SK-N-SH (cell line): ENCODE data around the gene OR6C76. TPM values are rescaled to one million over a fixed set of nuclear protein-coding genes. Genes with fewer than 3 reads are reported as not detected.
"Not testable (repeated sequence)": the region's sequence is repeated elsewhere in the genome, so short reads cannot be mapped to it uniquely, and the experiment has no call there.

ENCODE experiments used
- CTCF ChIA-PET: fragments of 300-600, 350-600 bp; formaldehyde crosslinking; extraction: SDS; loops from one replicate; lab custom pipeline; 2021; lab: Yijun Ruan, JAX
- POLR2A ChIA-PET: fragments of 350-600 bp; sonication (Branson Sonifier 250); formaldehyde crosslinking; extraction: SDS; loops from one replicate; lab custom pipeline; 2020; ENCODE audit warnings: antibody characterized with exemption, inconsistent platforms; lab: Yijun Ruan, JAX
- DNase-seq: peaks from one replicate; pipeline ENCODE4 v3.0.0; 2012
- H2AFZ ChIP-seq: fragments of 200-600 bp; sonication (generic); 2 replicates; pipeline ENCODE4 v1.8.1; 2016; ENCODE audit warnings: antibody characterized with exemption, mild to moderate bottlenecking, low read depth
- H3F3A ChIP-seq: fragments of 200-600 bp; sonication (generic); replicated peaks from 2 replicates; pipeline ENCODE3; 2016; ENCODE audit warnings: antibody characterized with exemption, mild to moderate bottlenecking; ENCODE audit not compliant: insufficient read depth
- H3K27ac ChIP-seq, 2 experiments: fragments of 200-500 bp in 1 of 2; fragments of 200-600 bp in 1 of 2; sonication (Bioruptor generic) in 1 of 2; sonication (generic), shearing (Covaris generic) in 1 of 2; 2 replicates each; pipeline versions ENCODE4 v1.5.1 to v1.6.1; 2014 to 2016; ENCODE audit warnings: low read depth in 2 of 2, inconsistent platforms in 1 of 2, low read length in 1 of 2, mild to moderate bottlenecking in 1 of 2, mixed read lengths in 1 of 2
- H3K27me3 ChIP-seq: fragments of 200-600 bp; sonication (generic), shearing (Covaris generic); 2 replicates; pipeline ENCODE4 v1.6.1; 2016; ENCODE audit warnings: mixed run types; ENCODE audit not compliant: insufficient read depth
- H3K36me3 ChIP-seq, 2 experiments: fragments of 200-500 bp in 1 of 2; fragments of 200-600 bp in 1 of 2; sonication (Bioruptor generic) in 1 of 2; sonication (generic) in 1 of 2; replicated peaks in 1 of 2; 2 replicates each; pipeline versions ENCODE3 to v1.5.1; 2014 to 2016; ENCODE audit warnings: low read length in 1 of 2, mild to moderate bottlenecking in 1 of 2; ENCODE audit not compliant: insufficient read depth in 2 of 2, control insufficient read depth in 1 of 2
- H3K4me1 ChIP-seq, 2 experiments: fragments of 200-500 bp in 1 of 2; fragments of 200-600 bp in 1 of 2; sonication (Bioruptor generic) in 1 of 2; sonication (generic), shearing (Covaris generic) in 1 of 2; 2 replicates each; pipeline versions ENCODE4 v1.5.1 to v1.6.1; 2014 to 2016; ENCODE audit warnings: low read depth in 1 of 2, low read length in 1 of 2, mixed run types in 1 of 2; ENCODE audit not compliant: insufficient read depth in 2 of 2, control insufficient read depth in 1 of 2
- H3K4me2 ChIP-seq: fragments of 200-600 bp; sonication (generic), shearing (Covaris generic); 2 replicates; pipeline ENCODE4 v1.6.1; 2017; ENCODE audit warnings: mixed run types
- H3K4me3 ChIP-seq, 2 experiments: fragments of 200-500 bp in 1 of 2; fragments of 200-600 bp in 1 of 2; sonication (Bioruptor generic) in 1 of 2; sonication (generic), shearing (Covaris generic) in 1 of 2; 2 replicates each; pipeline versions ENCODE4 v1.5.1 to v1.8.1; 2014 to 2016; ENCODE audit warnings: low read depth in 2 of 2, inconsistent platforms in 1 of 2, low read length in 1 of 2, mild to moderate bottlenecking in 1 of 2, mixed read lengths in 1 of 2, moderate library complexity in 1 of 2
- H3K79me2 ChIP-seq: fragments of 200-600 bp; sonication (generic); 2 replicates; pipeline ENCODE4 v1.8.1; 2017; ENCODE audit warnings: mild to moderate bottlenecking; ENCODE audit not compliant: insufficient read depth
- H3K9ac ChIP-seq: fragments of 200-600 bp; sonication (generic); 2 replicates; pipeline ENCODE4 v1.6.1; 2017; ENCODE audit warnings: mixed run types
- H3K9me2 ChIP-seq: fragments of 200-600 bp; sonication (generic); 2 replicates; pipeline ENCODE4 v1.6.1; 2017; ENCODE audit warnings: mixed run types
- H3K9me3 ChIP-seq: fragments of 200-600 bp; sonication (generic); 2 replicates; pipeline ENCODE4 v1.6.1; 2017; ENCODE audit warnings: mixed run types, mild to moderate bottlenecking, moderate library complexity
- H4K20me1 ChIP-seq: fragments of 200-600 bp; sonication (generic); 2 replicates; pipeline ENCODE4 v1.6.1; 2017; ENCODE audit warnings: mild to moderate bottlenecking, mixed run types; ENCODE audit not compliant: insufficient read depth
- CHD2 ChIP-seq: fragments of 150-350 bp; IDR thresholded peaks from 2 replicates; pipeline ENCODE4 v1.6.1; 2018; ENCODE audit warnings: low read length; ENCODE audit not compliant: partially characterized antibody
- CTCF ChIP-seq: fragments of 200-600 bp; sonication (generic); IDR thresholded peaks from 2 replicates; pipeline ENCODE4 v1.6.1; 2017; ENCODE audit warnings: antibody characterized with exemption, mild to moderate bottlenecking, moderate library complexity
- ELF1 ChIP-seq: IDR thresholded peaks from 2 replicates; pipeline ENCODE4 v1.4.0; 2012
- FOSL2 ChIP-seq: IDR thresholded peaks from 2 replicates; pipeline ENCODE4 v1.4.0; 2012; ENCODE audit warnings: low read depth, mild to moderate bottlenecking, moderate library complexity, borderline replicate concordance
- FOXJ3 ChIP-seq: sonication (generic); formaldehyde crosslinking; IDR thresholded peaks from 2 replicates; pipeline ENCODE4 v1.5.1; 2020; ENCODE audit warnings: mild to moderate bottlenecking, missing genetic modification reagents
- GATA2 ChIP-seq: sonication (generic); formaldehyde crosslinking; IDR thresholded peaks from 2 replicates; pipeline ENCODE4 v1.5.0; 2020; ENCODE audit warnings: mild to moderate bottlenecking, missing genetic modification reagents
- IRF3 ChIP-seq: fragments of 150-350 bp; IDR thresholded peaks from 2 replicates; pipeline ENCODE4 v1.6.1; 2016; ENCODE audit warnings: mild to moderate bottlenecking, low read depth, low read length
- MEF2A ChIP-seq: IDR thresholded peaks from 2 replicates; pipeline ENCODE4 v1.4.0; 2012; ENCODE audit warnings: low read depth, borderline replicate concordance
- MXI1 ChIP-seq: IDR thresholded peaks from 2 replicates; pipeline ENCODE4 v1.6.1; 2012; ENCODE audit warnings: mild to moderate bottlenecking, low read depth, low read length, improper control_type of control experiment
- NFIC ChIP-seq: IDR thresholded peaks from 2 replicates; pipeline ENCODE4 v1.4.0; 2012; ENCODE audit warnings: borderline replicate concordance
- RAD21 ChIP-seq: IDR thresholded peaks from 2 replicates; pipeline ENCODE4 v1.6.1; 2012; ENCODE audit warnings: mild to moderate bottlenecking, low read length
- RFX5 ChIP-seq: IDR thresholded peaks from 2 replicates; pipeline ENCODE4 v1.6.1; 2012; ENCODE audit warnings: mild to moderate bottlenecking, improper control_type of control experiment, low read length
- RXRA ChIP-seq: IDR thresholded peaks from 2 replicates; pipeline ENCODE4 v1.4.0; 2012; ENCODE audit warnings: low read depth, mild to moderate bottlenecking, borderline replicate concordance
- SIN3A ChIP-seq: IDR thresholded peaks from 2 replicates; pipeline ENCODE4 v1.6.1; 2012; ENCODE audit warnings: low read depth, mild to moderate bottlenecking, low read length, moderate library complexity, borderline replicate concordance
- SMC3 ChIP-seq: IDR thresholded peaks from 2 replicates; pipeline ENCODE4 v1.6.1; 2012; ENCODE audit warnings: low read depth, low read length, improper control_type of control experiment
- TCF12 ChIP-seq: IDR thresholded peaks from 2 replicates; pipeline ENCODE4 v1.4.0; 2012
- TEAD4 ChIP-seq: IDR thresholded peaks from 2 replicates; pipeline ENCODE4 v1.4.0; 2012; ENCODE audit warnings: mild to moderate bottlenecking, borderline replicate concordance; ENCODE audit not compliant: insufficient read depth
- ZBTB33 ChIP-seq: IDR thresholded peaks from 2 replicates; pipeline ENCODE4 v1.4.0; 2012; ENCODE audit warnings: low read depth, borderline replicate concordance
- WGBS: methylation state at CpG from one replicate; pipeline ENCODE4 v1.1.6; 2017; ENCODE audit warnings: low lambda C conversion rate; 5-methylcytosine and 5-hydroxymethylcytosine counted together
- polyA plus RNA-seq, 3 experiments: library from polyadenylated mRNA; depleted of rRNA; stranded (reverse); fragments of >200 nt; gene quantifications; 2 replicates each; pipeline ENCODE4 v1.2.3, GENCODE V29; 2012

OR6C76 gene
- polyA plus RNA-seq, 1 of the 3 experiments (the other 2 are of a cell fraction) = not detected

- Histone ChIP-seq H4K20me1 (no peaks in the 10 kb centered on the region), H3K9me2 (no peaks in the 10 kb centered on the region), H3K27ac (no peak overlapping the region), H3K27me3 (no peaks in the 10 kb centered on the region), H3K9ac (no peak overlapping the region), H3K4me1 (no peaks in the 10 kb centered on the region), H3K4me2 (no peak overlapping the region), H3K4me3 (no peak overlapping the region), H3F3A (no peaks in the 10 kb centered on the region), H3K36me3 (no peaks in the 10 kb centered on the region), H3K79me2 (no peaks in the 10 kb centered on the region), H3K9me3 (no peaks in the 10 kb centered on the region), H2AFZ (no peak overlapping the region)
- DNase-seq = no peak
- CTCF ChIA-PET = no interaction called here
- WGBS = 0% methylated on average over 1 of the region's 1 CpG
- POLR2A ChIA-PET = no interaction called here
- TF ChIP-seq SIN3A (no peak), RFX5 (no peak)
These were observed 2.5 kb downstream of the OR6C76 start for GRCh38 chr12:55428331-55429243.

- H3K79me2 ChIP-seq, H3K27ac ChIP-seq, H3K9me2 ChIP-seq, CTCF ChIA-PET, H3K4me1 ChIP-seq, POLR2A ChIA-PET, H3F3A ChIP-seq, H3K9me3 ChIP-seq, H3K9ac ChIP-seq, H3K4me3 ChIP-seq, H3K27me3 ChIP-seq, H3K4me2 ChIP-seq, H3K36me3 ChIP-seq, DNase-seq, H4K20me1 ChIP-seq, H2AFZ ChIP-seq: not testable (repeated sequence)
- 4% methylated on average over 5 of the region's 5 CpGs for WGBS
These were observed 15.2 kb downstream of the OR6C76 start for GRCh38 chr12:55441233-55441632.

GRCh38 chr12:55443776-55444175, 17.7 kb downstream of the OR6C76 start, which contains the start of gene OR6C2:
Gene OR6C2 (plus strand): TSS chr12:55444076. CDS start chr12:55452214, 8,138 bp downstream.
- no peak within 1 kb of the TSS for H3K9ac ChIP-seq
- no peaks in the 10 kb centered on the region for H4K20me1 ChIP-seq
- POLR2A ChIA-PET = no interaction called here
- H3K79me2 ChIP-seq = no peaks in the 10 kb centered on the region
- TF ChIP-seq CHD2 (no peak), CTCF (no peak), SIN3A (no peak), RAD21 (no peak), TEAD4 (no peak), MXI1 (no peak), FOSL2 (no peak), SMC3 (no peak), GATA2 (CRISPR knock-in tag) (no peak), FOXJ3 (CRISPR knock-in tag) (no peak), IRF3 (no peak), TCF12 (no peak), RXRA (no peak), ELF1 (no peak), ZBTB33 (no peak), NFIC (no peak), MEF2A (no peak)
- H3K27ac ChIP-seq = no peak within 1 kb of the TSS
- CTCF ChIA-PET = no interaction called here
- no peak within 1 kb of the TSS for H3K4me2 ChIP-seq
- H2AFZ ChIP-seq = no peak within 1 kb of the TSS
- no peaks in the 10 kb centered on the region for H3F3A ChIP-seq
- H3K4me1 ChIP-seq = no peaks in the 10 kb centered on the region
- DNase-seq = no peak
- no peaks in the 10 kb centered on the region for H3K9me3 ChIP-seq
- no peaks in the 10 kb centered on the region for H3K9me2 ChIP-seq
- 1% methylated on average over 2 of the region's 2 CpGs for WGBS
- H3K27me3 ChIP-seq = no peaks in the 10 kb centered on the region
- no peak within 1 kb of the TSS for H3K4me3 ChIP-seq
- no peaks in the 10 kb centered on the region for H3K36me3 ChIP-seq
